Spinal cord (tissue), 10 donors: ENCODE data around the gene C9orf43. TPM values are rescaled to one million over a fixed set of nuclear protein-coding genes. Genes with fewer than 3 reads are reported as not detected.
A peak's percentile ranks its signal among the peaks of the same experiment; 100 is the strongest.
"Not testable (repeated sequence)": the region's sequence is repeated elsewhere in the genome, so short reads cannot be mapped to it uniquely, and the experiment has no call there.

Experiments
- DNase-seq, 6 donors: peaks; one replicate each; pipeline versions ENCODE4 v3.0.0 to v3.0.0-alpha.2; 2013 to 2015; ENCODE audit warnings: low spot score in 6 of 6, low read depth in 4 of 6
- H3K27ac ChIP-seq: one replicate; pipeline ENCODE4 v1.5.1; 2013; ENCODE audit warnings: low read depth, low read length, control low read depth
- H3K27me3 ChIP-seq: one replicate; pipeline ENCODE4 v1.6.1; 2013; ENCODE audit warnings: low read length; ENCODE audit not compliant: control insufficient read depth, insufficient read depth
- H3K36me3 ChIP-seq: one replicate; pipeline ENCODE4 v1.6.1; 2013; ENCODE audit warnings: low read length; ENCODE audit not compliant: control insufficient read depth, insufficient read depth
- H3K4me1 ChIP-seq: one replicate; pipeline ENCODE4 v1.6.1; 2013; ENCODE audit warnings: low read length; ENCODE audit not compliant: control insufficient read depth, insufficient read depth
- H3K4me3 ChIP-seq: one replicate; pipeline ENCODE4 v1.5.1; 2013; ENCODE audit warnings: low read depth, low read length, control low read depth
- H3K9me3 ChIP-seq: one replicate; pipeline ENCODE4 v1.6.1; 2013; ENCODE audit warnings: low read length; ENCODE audit not compliant: control insufficient read depth, insufficient read depth
- WGBS: methylation state at CpG from one replicate; pipeline ENCODE4 v1.1.5; 2013; ENCODE audit warnings: missing lambda C conversion rate; ENCODE audit not compliant: insufficient coverage; 5-methylcytosine and 5-hydroxymethylcytosine counted together
- long read RNA-seq, 4 donors: transcript quantifications; one replicate each; lab custom pipeline, GENCODE V29; 2026
- polyA plus RNA-seq, 2 donors: library from polyadenylated mRNA; unstranded; fragments of 120-200 nt; gene quantifications; one replicate each; pipeline ENCODE4 v1.2.1, GENCODE V29; 2013; ENCODE audit not compliant: insufficient read length in 2 of 2
- total RNA-seq, 2 donors: library from RNA; depleted of rRNA in 1 of 2; stranded (reverse); fragments of 120-200 nt in 1 of 2; fragments of >200 nt in 1 of 2; gene quantifications; one replicate each; pipeline versions ENCODE4 v1.2.3 to v1.2.4, GENCODE V29; 2013 to 2014
- donor health status: healthy.

C9orf43 gene
- total RNA-seq (under 1 TPM; 0.69 to 0.88 TPM), polyA plus RNA-seq (1 to 10 TPM in 1 of 2 donors, under 1 TPM in 1; 0.29 to 1.0 TPM)
- long read RNA-seq, donor 1, result 0 reads
- long read RNA-seq, donor 2, result 0 reads
- long read RNA-seq, donor 3, result 0 reads
- long read RNA-seq, donor 4, result 0 reads

- DNase-seq, result peak; percentile 92 to 98 (median 96)
- Histone ChIP-seq H3K27me3 (no peaks in the 10 kb centered on the region), H3K36me3 (peaks cover 14% of the 10 kb centered on the region), H3K4me3 (peak within 1 kb of the TSS; percentile 95), H3K9me3 (no peaks in the 10 kb centered on the region), H3K4me1 (peaks cover 23% of the 10 kb centered on the region), H3K27ac (peak within 1 kb of the TSS; percentile 99)
- under 1% methylated on average over 61 of the region's 61 CpGs for WGBS
Observed at GRCh38 chr9:113410207-113410864, at the start of gene C9orf43, which contains the start of gene POLE3. Gene C9orf43, plus strand, starts transcription at chr9:113410747. Its CDS starts 2,747 bp downstream, at chr9:113413494. Gene POLE3, minus strand, starts transcription at chr9:113410675. Its CDS starts 382 bp downstream, at chr9:113410293.

GRCh38 chr9:113361304-113362018 is 49.1 kb upstream of the C9orf43 start:
- Histone ChIP-seq H3K27ac (no peak overlapping the region), H3K27me3 (no peaks in the 10 kb centered on the region), H3K9me3 (no peaks in the 10 kb centered on the region), H3K4me3 (no peak overlapping the region), H3K4me1 (peaks cover 2% of the 10 kb centered on the region), H3K36me3 (no peaks in the 10 kb centered on the region)
- 43% methylated on average over 5 of the region's 7 CpGs for WGBS
- DNase-seq, result peak in 1 of 6 donors; percentile 23

GRCh38 chr9:113363336-113363735 is 47.2 kb upstream of the C9orf43 start:
- H3K4me3 ChIP-seq, result no peak overlapping the region
- no peaks in the 10 kb centered on the region for H3K9me3 ChIP-seq
- H3K27me3 ChIP-seq, result no peaks in the 10 kb centered on the region
- no peaks in the 10 kb centered on the region for H3K36me3 ChIP-seq
- peaks cover 2% of the 10 kb centered on the region for H3K4me1 ChIP-seq
- 17% methylated on average over 1 of the region's 3 CpGs for WGBS
- DNase-seq, result no peak
- no peak overlapping the region for H3K27ac ChIP-seq

GRCh38 chr9:113364951-113365350 is 45.6 kb upstream of the C9orf43 start:
- peaks cover 2% of the 10 kb centered on the region for H3K4me1 ChIP-seq
- H3K36me3 ChIP-seq, result no peaks in the 10 kb centered on the region
- no peaks in the 10 kb centered on the region for H3K27me3 ChIP-seq
- H3K9me3 ChIP-seq, result no peaks in the 10 kb centered on the region
- no peak overlapping the region for H3K27ac ChIP-seq
- H3K4me3 ChIP-seq, result no peak overlapping the region
- no CpG with 5 or more reads among the region's 1 CpG for WGBS
- no peak for DNase-seq

- H3K4me3 ChIP-seq, H3K36me3 ChIP-seq, H3K27me3 ChIP-seq, H3K27ac ChIP-seq, H3K4me1 ChIP-seq, H3K9me3 ChIP-seq, DNase-seq: not testable (repeated sequence)
- 92% methylated on average over 1 of the region's 3 CpGs for WGBS
Observed at GRCh38 chr9:113365652-113366051, 44.9 kb upstream of the C9orf43 start.

- Histone ChIP-seq H3K4me3 (no peak overlapping the region), H3K9me3 (no peaks in the 10 kb centered on the region), H3K27ac (no peak overlapping the region), H3K36me3 (peaks cover 4% of the 10 kb centered on the region), H3K4me1 (peaks cover 3% of the 10 kb centered on the region), H3K27me3 (no peaks in the 10 kb centered on the region)
- no peak for DNase-seq
- 91% methylated on average over 3 of the region's 5 CpGs for WGBS
Observed at GRCh38 chr9:113368348-113368981, 42.1 kb upstream of the C9orf43 start.

- H3K9me3 ChIP-seq, result no peaks in the 10 kb centered on the region
- DNase-seq, result no peak
- H3K27me3 ChIP-seq, result no peaks in the 10 kb centered on the region
- peaks cover 3% of the 10 kb centered on the region for H3K4me1 ChIP-seq
- peaks cover 11% of the 10 kb centered on the region for H3K36me3 ChIP-seq
- no peak overlapping the region for H3K4me3 ChIP-seq
- WGBS, result 90% methylated on average over 10 of the region's 13 CpGs
- no peak overlapping the region for H3K27ac ChIP-seq
Observed at GRCh38 chr9:113368982-113369854, 41.3 kb upstream of the C9orf43 start.

- H3K27ac ChIP-seq, result no peak overlapping the region
- 70% methylated on average over 9 of the region's 11 CpGs for WGBS
Observed at GRCh38 chr9:113369855-113370140, 40.7 kb upstream of the C9orf43 start.

GRCh38 chr9:113370806-113371325 is 39.7 kb upstream of the C9orf43 start:
- no peak overlapping the region for H3K27ac ChIP-seq
- WGBS, result 81% methylated on average over 6 of the region's 8 CpGs
- no peak overlapping the region for H3K4me3 ChIP-seq
- no peaks in the 10 kb centered on the region for H3K27me3 ChIP-seq
- peaks cover 6% of the 10 kb centered on the region for H3K4me1 ChIP-seq
- H3K36me3 ChIP-seq, result peaks cover 19% of the 10 kb centered on the region
- no peaks in the 10 kb centered on the region for H3K9me3 ChIP-seq
- DNase-seq, result no peak

More at GRCh38 chr9:113369855-113370140, 40.7 kb upstream of the C9orf43 start:
- Histone ChIP-seq H3K27me3 (no peaks in the 10 kb centered on the region), H3K4me1 (peaks cover 3% of the 10 kb centered on the region), H3K4me3 (no peak overlapping the region), H3K9me3 (no peaks in the 10 kb centered on the region), H3K36me3 (peaks cover 15% of the 10 kb centered on the region)
- DNase-seq, result no peak
